GM20431 (cell line): ENCODE measurements around the gene GPT2.

Source experiments
- in situ Hi-C: fragments of 300-500 bp; cut with MseI, MboI; formaldehyde crosslinking; loops from one replicate; pipeline ENCODE4 v1.15.0; 2020; ENCODE audit warnings: low sequenced_read_pairs; ENCODE audit not compliant: unreplicated experiment

GPT2 gene

DNA sequence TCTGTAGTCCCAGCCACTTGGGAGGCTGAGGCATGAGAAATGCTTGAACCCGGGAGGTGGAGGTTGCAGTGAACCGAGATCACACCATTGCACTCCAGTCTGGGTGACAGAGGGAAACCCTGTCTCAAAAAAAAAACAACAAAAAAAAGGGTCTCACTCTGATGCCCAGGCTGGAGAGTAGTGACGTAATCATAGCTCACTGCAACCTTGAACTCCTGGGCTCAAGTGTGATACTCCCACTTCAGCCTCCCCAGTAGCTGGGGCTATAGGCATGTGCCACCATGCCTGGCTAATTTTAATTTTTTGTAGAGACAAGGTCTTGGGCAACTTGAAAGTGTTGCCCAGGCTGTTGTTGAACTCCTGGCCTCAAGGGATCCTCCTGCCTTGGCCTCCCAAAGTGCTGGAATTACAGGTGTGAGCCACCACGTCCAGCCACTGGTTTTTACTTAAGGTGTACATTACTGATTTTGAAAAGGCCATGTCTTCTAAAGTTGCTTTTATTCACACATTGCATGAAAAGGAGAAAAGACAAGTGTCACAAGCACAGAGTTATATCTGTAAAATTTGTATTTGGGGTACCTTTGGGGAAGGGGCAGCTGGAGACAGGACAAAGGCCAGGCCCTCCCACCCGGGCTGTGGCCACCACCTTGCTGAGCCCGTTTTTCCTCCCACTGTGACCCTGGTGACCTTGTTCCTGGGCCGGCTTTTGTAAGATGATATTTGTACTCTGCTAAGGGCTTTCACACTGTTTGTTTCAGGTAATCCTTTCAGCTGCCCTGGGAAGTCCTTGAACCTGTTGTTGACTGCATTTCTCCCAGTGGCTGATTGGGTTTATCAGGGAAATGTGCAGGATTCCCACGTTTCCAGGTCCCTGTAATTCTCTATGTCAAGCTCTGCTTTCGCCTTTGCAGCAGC lies 11.5 kb downstream of the GPT2 start:
- in situ Hi-C loops, result no loop called here

DNA sequence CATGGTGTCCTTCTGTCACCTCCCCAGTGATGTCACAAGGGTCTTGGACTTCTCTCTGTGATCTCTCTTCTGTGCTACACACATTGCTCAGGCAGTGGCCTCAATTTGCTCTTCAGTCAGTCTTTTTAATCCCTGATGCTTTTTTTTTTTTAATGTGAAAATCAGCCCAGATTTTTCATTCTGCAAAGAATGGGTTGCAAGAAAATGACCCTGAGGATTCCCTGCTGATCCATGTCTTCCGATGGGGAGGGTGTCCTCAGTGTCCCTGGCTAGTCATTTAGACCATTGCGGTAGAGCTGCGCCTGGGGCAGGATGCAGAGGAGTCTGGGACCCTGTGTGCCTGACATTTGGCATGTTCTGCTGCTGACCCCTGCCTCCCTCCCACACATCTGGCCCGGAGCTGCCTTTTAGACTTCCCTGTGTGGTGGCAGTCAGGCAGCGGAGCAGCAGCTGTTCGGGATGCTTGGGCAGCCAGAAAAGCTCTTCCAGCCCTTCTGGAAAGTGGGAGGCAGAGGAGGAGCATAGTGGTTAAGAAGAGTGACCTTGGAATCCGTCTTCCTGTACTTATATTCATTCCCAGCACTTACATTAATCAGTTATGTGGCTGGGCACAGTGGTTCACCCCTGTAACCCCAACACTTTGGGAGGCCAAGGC lies 12.3 kb downstream of the GPT2 start:
- in situ Hi-C loops, result no loop called here

DNA sequence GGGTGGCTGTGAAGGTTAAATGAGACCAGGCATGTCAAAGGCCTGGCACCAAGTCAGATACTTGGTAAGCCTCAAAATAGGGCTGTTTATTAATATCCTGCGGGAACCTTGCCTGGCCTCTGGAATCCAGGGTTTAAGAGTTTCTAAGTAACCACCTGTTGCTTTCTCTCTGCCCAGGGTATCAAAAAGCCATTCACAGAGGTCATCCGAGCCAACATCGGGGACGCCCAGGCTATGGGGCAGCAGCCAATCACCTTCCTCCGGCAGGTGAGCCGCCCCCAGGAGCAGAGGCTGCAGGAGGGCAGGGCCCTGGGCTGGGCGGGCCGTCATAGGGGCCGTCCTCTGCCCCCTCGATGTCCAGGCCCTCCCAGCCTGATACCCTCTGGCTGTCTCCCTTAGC lies 13.3 kb downstream of the GPT2 start:
- in situ Hi-C loops, result no loop called here

DNA sequence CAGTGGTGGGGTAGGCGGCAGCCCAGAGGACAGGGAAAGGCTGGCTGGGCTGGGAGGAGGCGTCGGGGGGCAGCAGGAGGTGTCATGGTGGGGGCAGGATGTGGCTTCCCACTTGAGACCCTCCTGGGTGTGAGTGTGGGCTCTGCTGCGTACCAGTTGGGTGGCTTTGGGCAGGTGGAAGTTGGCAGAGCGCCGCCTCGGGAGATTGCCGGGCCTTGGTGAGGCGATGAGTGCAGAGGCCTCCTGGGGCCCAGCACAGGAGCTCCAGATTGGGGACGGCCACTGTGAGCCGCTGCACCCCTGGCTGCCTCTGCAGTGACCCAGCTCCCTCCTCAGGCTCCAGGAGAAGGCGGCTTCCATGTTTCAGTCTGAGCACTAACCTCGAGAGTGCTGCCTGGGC lies 13.8 kb downstream of the GPT2 start:
- in situ Hi-C loops, result no loop called here

DNA sequence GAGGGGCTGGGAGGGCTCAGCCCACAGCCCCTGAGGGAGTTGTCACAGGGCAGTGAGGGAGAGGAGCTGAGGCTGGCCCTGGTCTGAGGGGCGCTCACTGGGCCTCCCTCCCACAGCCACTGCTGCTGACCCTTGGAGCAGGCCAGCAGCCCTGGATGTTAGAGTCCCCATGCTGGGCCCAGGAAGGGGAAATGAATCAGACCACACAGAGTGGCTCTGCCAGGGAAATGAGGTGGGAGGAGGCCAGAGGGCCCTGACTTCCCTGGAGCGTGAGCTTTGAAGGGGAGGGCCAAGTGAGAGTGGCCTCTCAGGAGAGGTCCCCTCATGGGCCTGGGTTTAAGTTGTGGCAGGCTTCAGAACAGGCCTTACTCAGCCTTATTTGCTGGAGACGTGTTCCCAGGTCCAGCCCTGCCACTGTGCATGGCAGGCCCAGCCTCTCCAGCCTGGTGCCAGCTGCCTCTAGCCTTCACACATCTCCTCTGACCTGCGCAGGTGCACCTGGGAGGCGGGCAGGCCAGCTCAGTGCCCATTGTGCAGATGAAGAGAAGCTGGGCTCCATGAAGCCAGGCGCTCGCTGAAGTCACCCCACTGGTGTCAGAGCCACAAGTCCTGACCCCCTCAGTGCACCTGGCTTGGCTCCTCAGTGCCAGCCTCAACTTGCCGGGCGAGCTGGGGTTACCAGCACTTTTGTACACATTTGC lies 15.4 kb downstream of the GPT2 start:
- in situ Hi-C loops, result no loop called here

DNA sequence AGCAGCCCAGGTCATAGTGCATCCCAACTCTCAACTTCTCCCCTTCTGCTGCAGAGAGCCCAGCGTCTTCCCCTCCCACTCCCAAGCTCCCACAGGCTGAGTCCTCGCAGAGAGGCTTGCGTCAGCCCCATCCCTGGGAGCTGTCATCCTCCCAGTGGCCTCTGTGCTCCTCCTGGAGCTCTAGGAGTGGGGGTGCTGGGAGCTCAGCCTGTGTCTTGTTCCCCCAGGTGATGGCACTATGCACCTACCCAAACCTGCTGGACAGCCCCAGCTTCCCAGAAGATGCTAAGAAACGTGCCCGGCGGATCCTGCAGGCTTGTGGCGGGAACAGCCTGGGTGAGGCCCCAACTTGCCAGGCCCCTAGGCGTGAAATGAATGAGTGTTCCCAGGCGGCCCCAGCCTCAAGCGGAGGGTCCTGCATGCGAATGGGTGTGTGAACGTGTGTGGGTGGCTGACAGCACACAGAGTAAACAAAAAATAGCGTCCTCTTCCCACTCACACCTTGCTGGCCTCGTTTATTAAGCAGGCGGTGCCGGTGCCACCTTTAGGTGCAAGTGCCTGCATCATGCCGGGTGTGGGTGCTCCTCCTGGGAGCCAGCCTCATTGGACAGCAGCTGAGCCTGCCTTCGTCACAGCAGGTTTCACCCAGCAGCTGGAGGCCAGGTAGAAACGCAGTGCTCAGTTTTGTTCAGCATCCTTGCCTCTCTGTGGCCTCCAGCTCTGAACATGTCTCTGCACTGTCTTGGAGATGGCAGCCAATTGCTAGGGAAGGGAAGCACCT lies 16.5 kb downstream of the GPT2 start:
- in situ Hi-C loops, result no loop called here

DNA sequence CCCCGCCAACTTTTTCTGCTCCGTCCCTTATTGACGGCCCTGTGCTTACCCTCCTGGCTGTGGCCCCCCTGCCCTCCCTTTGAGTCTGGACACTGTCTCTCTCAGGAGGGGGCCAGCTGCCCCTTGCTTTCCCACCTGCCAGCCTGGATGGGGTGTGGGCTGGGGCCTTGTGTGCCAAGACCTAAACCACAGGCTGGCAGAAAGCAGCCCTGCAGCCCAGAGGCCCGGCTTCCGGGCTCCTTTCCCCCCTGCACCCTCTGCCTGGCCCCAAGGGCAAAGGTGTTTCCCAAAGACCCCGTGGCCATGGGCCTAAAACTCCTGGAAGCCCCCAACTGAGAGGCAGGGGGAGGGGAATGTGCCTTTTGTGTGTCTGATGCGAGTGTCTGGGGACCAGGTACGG lies 17.5 kb downstream of the GPT2 start:
- in situ Hi-C loops, result no loop called here

DNA sequence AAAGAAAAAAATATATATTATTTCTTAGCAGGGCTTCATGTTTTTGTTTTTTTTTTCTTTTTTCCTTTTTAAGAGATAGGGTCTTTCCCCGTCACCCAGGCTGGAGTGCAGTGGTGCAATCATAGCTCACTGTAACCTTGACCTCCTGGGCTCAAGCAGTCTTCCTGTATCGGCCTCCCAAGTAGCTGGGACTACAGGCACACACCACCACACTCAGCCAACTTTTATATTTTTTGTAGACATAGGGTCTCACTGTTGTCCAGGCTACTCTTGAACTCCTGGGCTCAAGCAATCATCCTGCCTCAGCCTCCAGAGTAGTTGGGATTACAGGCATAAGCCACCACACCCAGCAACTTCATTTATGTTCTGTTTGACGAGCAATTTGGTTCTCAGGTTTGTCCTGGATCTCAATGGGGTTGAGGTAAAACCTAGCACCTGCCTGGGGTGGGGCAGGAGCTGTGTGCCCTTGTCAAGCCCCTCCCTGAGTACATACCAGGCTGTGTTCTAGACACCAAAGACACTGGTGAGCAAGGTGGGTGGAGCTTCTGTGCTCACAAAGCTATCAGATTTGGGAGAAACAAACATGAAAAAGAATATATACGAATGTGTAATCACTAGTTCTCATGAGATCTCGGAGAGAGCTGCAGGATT lies 19.2 kb downstream of the GPT2 start:
- in situ Hi-C loops, result no loop called here

DNA sequence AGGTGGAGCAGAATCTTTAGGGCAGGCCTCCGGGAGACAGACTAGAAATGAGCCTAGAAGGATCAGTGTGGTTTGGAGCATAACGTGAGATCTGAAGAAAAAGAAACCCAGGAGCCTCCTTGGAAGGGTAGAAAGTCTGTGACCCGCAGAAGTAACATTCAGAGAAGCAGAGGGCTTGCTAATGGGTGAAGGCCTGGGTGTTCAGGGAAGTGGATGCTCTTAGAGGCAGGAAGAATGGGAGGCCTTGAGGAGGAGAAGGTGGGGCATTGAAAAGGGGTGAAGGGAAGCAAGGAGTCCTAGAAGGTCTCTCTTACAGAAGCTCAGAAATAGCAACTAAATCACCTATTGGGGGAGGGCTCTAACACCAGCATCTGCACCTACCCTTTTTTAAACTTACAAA lies 20.3 kb downstream of the GPT2 start:
- in situ Hi-C loops, result no loop called here

DNA sequence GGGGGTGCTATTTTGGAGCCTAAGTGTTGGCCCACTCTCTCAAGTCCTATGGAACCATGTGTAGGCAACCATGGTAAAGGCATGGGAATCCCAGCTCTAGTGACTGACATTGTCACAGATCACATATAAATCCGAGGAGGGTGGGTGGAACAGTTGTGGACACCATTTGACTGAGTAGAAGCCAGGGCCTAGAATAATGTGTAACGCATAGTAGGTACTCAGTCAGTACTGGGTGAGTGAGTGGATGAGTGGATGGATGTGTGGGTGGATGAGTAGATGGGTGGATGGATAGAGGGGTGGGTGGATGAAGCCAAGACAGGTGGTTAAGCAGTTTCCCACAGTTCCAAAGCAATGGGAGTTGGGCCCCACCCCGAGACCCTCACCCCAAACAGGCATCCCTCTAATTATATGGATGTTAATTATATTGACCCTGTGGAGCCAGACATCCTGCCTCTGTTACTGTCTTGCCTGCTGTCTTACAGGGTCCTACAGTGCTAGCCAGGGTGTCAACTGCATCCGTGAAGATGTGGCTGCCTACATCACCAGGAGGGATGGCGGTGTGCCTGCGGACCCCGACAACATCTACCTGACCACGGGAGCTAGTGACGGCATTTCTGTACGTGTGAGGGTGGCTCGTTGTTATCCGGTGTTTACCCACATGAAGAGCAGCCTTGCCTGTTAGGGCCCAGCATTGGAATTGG lies 22.3 kb downstream of the GPT2 start:
- in situ Hi-C loops, result no loop called here

DNA sequence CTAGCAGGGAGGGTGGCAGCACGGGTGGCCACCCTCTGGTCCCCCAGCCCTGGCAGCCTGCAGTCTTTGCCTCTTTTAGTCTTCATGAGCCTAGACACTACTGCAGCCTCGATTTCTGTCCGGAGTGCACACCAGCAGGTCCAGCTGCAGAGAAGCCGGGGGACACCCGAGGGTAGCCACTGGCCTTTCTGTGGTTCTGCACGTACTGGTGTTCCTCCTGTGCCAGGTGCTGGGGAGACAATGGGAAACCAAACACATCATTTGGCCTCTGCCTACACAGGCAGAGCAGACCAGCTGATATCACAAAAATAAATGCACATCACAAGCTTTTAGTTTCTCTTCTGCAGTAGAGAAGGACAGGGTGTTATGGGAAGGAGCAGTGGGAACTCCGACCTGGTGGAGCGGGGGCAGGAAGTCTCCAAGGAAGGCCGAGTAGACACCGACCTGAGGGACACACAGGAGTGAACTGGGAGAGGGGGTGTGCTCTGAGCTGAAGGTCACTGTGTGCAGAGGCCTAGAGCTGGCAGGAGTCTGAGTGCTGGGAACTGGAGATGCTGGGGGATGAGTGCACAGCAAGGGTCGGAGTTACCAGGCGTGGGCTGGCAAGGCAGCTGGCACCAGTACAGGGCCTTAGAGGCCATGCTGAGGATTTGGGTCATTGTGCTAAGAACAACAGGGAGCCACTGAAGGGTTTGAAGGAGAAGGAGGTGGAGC lies 23.1 kb downstream of the GPT2 start:
- in situ Hi-C loops, result no loop called here

DNA sequence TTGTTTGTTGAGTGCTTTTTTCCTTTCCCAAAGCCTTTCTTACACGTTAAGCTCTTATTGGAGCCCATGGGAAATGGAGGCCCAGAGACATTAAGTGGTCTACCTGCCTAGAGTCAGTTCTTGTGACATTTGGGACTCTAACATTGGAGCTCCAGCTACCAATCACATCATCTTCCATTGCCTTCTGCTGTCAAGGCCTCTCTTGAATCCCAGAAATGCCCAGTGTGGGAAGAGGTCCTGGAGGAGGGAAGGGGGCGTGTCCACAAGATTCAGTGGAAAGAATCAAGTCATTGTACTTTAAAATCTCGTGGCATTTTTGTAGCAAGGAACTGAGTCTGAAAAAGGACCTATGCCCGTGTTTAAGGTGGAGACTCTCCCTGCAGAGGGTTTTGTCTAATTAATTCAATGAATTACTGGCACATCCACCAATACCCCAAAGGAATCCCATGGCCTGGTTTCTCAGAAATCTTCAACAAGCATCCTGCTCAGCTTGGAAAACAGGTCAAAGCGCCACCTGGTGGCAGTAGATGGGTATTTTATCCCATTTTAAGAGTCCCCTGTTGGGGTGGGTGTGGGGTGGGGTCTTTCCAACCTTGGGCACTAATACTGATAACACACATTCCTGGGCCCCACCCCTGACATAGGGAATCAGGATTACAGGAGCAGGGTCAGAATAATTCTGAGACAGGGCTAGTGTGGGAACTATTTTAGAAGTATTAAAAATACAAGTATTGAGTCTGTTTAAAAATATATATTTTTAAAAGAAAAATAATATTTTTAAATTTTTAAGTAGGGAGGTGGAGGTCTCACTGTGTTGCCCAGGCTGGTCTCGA lies 24.6 kb downstream of the GPT2 start:
- in situ Hi-C loops, result no loop called here

DNA sequence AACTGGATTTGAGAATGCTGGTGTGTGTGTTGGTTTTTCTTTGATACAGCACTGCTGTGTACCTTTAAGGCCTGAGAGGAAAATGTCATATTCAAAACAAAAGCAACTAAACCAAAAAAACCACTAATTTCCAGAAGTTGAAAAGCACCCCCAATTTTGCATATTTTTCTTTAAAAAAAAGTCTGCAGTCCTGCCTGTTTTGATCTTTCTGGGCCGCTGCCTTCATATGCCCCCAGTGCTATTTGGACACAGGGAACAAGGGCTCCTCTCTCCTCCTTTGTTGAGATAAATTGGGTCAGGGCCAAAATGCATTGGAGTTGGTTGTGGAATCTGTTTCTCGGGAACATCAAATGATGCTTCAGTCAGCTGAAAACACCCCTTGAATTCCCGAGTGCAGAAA lies 26.9 kb downstream of the GPT2 start:
- in situ Hi-C loops, result loop anchor here (5.0 kb wide), 1 partner anchor 59 kb away; no protein-coding TSS in a partner anchor

DNA sequence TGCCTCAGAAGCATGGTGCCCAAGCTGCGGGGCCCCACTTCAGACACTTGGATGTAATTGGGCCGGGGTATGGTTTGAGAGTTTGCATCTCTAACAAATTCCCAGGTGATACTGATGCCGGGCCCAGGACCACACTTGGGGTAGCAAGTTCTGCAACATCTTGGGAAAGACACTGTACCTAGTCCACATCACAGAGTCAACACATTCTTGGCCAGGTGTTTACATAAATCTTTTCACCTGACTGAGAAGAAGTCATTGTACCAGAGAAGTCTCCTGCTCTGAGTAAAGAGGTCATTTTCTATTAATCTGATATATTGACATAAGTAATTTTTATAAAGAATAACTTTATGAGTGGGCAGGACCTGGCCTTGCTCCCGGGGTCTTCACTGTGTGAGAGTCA lies 27.5 kb downstream of the GPT2 start:
- in situ Hi-C loops, result loop anchor here (5.0 kb wide), 1 partner anchor 59 kb away; no protein-coding TSS in a partner anchor

DNA sequence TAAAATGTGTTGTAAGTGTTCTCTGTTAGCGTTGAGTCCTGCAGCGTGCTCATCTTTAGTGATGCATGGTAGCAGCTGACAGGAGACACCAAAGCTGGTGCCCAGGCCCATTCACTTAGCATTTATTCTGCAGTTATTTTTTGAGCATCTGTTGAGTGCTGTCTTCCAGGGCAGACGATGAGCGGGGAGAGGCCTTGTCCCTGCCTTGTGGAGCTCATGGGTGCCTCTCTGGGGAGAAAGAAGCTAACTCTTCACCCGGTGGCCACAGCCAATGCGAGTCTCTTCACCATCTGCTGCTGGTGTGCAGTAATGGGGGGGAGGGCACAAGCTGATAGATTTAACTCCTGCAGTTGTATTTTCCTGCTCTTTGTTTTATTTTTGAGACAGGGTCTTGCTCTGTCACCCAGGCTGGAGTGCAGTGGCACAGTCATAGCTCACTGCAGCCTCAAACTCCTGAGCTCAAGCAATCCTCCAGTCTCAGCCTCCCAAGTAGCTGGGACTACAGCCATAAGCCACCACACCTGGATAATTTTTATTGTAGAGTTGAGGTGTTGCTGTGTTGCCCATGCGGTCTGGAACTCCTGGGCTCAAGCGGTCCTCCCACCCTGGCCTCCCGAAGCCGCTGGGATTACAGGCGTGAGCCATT lies 30.5 kb downstream of the GPT2 start:
- in situ Hi-C loops, result loop anchor here (5.0 kb wide), 1 partner anchor 62 kb away; no protein-coding TSS in a partner anchor

DNA sequence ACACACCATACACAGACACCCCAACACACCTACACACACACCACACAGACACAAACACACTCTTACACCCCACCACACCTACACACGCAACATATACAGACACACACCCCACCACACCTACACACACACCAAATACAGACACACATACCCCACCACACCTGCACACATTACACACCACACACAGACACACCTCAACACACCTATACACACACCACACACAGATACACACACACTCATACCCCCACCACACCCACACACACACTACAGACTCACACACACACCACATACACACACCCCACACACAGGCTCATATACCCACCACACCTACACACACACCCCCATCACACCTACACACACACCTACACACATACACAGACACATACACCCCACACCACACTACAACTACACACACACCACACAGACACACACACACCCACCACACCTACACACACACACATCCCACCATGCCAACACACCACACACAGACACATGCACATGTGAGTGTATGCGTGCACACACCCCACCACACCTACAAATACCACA lies 31.4 kb downstream of the GPT2 start:
- in situ Hi-C loops, result no loop called here

DNA sequence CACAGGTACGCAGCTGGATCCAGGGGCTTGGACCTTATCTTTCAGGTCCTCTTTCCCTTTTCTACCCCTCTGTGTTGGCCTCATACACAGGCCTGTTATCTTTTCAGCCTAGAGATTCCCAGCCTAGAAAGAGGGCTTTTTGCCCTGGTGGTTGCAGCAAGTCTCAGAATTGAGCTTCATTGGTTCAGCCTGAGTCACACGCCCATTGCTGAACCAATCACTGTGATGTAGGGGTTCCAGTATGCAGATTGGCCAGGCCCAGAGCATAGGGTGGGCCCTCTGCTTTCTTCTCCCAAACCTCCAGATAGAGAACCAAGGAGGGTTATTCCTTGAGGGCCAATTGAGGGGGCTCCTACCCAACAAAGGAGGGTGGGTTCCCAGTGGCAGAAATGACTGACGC lies 32.8 kb downstream of the GPT2 start:
- in situ Hi-C loops, result no loop called here
